Measurements from ENCODE around the gene LRRC23. TPM values are rescaled to one million over a fixed set of nuclear protein-coding genes. Genes with fewer than 3 reads are reported as not detected.
A peak's percentile ranks its signal among the peaks of the same experiment; 100 is the strongest.

Gene LRRC23
- total RNA-seq, 1 experiment from 2014 or later = 5.1 TPM

DNA sequence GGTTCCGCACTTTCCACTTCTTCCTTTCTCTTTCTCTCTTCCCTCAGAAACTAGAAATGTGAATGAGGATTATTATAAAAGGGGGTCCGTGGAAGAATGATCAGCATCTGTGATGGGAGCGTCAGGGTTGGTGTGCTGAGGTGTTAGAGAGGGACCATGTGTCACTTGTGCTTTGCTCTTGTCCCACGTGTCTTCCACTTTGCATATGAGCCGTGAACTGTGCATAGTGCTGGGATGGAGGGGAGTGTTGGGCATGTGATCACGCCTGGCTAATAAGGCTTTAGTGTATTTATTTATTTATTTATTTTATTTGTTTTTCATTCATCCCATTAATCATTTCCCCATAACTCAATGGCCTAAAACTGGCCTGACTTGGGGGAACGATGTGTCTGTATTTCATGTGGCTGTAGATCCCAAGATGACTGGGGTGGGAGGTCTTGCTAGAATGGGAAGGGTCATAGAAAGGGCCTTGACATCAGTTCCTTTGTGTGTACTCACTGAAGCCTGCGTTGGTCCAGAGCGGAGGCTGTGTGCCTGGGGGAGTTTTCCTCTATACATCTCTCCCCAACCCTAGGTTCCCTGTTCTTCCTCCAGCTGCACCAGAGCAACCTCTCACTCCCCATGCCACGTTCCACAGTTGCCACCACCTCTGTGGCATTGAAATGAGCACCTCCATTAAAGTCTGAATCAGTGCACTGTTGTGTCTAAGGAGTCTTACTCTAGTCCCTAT is 18.5 kb downstream of the LRRC23 start:
- no peaks in the 10 kb centered on the region for H3K36me3 ChIP-seq (ENCODE audit: low read depth, low read length)
- H3K27ac ChIP-seq (ENCODE audit: low read length) = no peak overlapping the region
- no peak overlapping the region for H3K9ac ChIP-seq (ENCODE audit: low read length)
- DNase-seq = no peak
- ATAC-seq = no peak
- H3K4me1 ChIP-seq (ENCODE audit: insufficient read depth, low read length) = peaks cover 29% of the 10 kb centered on the region
- POLR2A ChIA-PET (ENCODE audit: unreplicated experiment) = no interaction called here
- no peak overlapping the region for H3K4me3 ChIP-seq (ENCODE audit: low read length)
- intact Hi-C loops (cut with micrococcal nuclease) = no loop called here
- CTCF ChIA-PET = interaction anchor here (0.6 kb wide), 1 partner anchor 20 kb away, joined by 3 read pairs; no protein-coding TSS in a partner anchor
- H3K27me3 ChIP-seq (ENCODE audit: low read length) = no peaks in the 10 kb centered on the region
- H3F3A ChIP-seq (ENCODE audit: low read length, unreplicated experiment) = no peaks in the 10 kb centered on the region
- TSS peak; percentile 45 for BruUV-seq (replicated peaks)
- H3K9me2 ChIP-seq (replicated peaks; ENCODE audit: low read length) = no peaks in the 10 kb centered on the region
- TF ChIP-seq EZH2 (IDR thresholded peaks at IDR 0.05; ENCODE audit: low read length, unreplicated experiment) (no peak), CTCF (conservative IDR thresholded peaks at IDR 0.05; ENCODE audit: low read depth, low read length) (no peak), EZH2phosphoT487 (IDR thresholded peaks at IDR 0.05; ENCODE audit: borderline replicate concordance, low read length) (no peak)
- H2AFZ ChIP-seq (ENCODE audit: low read length) = no peak overlapping the region
- H4K20me1 ChIP-seq (ENCODE audit: low read length) = no peaks in the 10 kb centered on the region
- no peaks in the 10 kb centered on the region for H3K9me3 ChIP-seq (ENCODE audit: low read length)
- peaks cover 11% of the 10 kb centered on the region for H3K79me2 ChIP-seq (ENCODE audit: low read length)
- H3K4me2 ChIP-seq (ENCODE audit: low read length) = no peak overlapping the region

DNA sequence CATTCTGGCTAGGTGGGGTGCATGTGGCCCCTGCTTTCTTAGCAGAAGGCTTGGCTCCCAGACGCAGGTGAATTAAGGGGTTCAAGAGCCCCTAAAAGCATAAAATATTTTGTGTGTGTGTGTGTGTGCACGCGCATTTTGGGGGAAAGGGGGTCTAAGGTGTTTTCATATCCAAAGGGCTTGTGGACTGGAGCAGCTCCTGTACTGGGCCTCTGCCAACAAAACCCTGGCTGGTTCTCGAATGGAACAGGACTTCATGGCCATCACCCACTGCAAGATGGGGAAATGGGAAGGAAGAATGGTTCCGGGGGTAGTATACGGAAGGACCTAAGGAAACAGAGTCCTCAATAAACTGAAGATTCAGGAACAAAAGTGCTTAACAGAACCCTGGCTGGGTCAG is 19.2 kb downstream of the LRRC23 start:
- Histone ChIP-seq H3K4me1 (ENCODE audit: insufficient read depth, low read length) (peaks cover 29% of the 10 kb centered on the region), H3K79me2 (ENCODE audit: low read length) (peaks cover 18% of the 10 kb centered on the region), H3K4me3 (ENCODE audit: low read length) (no peak overlapping the region), H3K9me2 (replicated peaks; ENCODE audit: low read length) (no peaks in the 10 kb centered on the region), H3K27ac (ENCODE audit: low read length) (no peak overlapping the region), H3K9ac (ENCODE audit: low read length) (no peak overlapping the region), H3K4me2 (ENCODE audit: low read length) (no peak overlapping the region), H3K36me3 (ENCODE audit: low read depth, low read length) (no peaks in the 10 kb centered on the region), H4K20me1 (ENCODE audit: low read length) (no peaks in the 10 kb centered on the region), H2AFZ (ENCODE audit: low read length) (no peak overlapping the region), H3F3A (ENCODE audit: low read length, unreplicated experiment) (no peaks in the 10 kb centered on the region), H3K9me3 (ENCODE audit: low read length) (no peaks in the 10 kb centered on the region), H3K27me3 (ENCODE audit: low read length) (no peaks in the 10 kb centered on the region)
- ChIA-PET POLR2A (ENCODE audit: unreplicated experiment) (no interaction called here), CTCF (no interaction called here)
- no peak for DNase-seq
- no TSS peak for BruUV-seq (replicated peaks)
- intact Hi-C loops (cut with micrococcal nuclease) = loop anchor here (1.0 kb wide), 1 partner anchor 41 kb away; no protein-coding TSS in a partner anchor
- TF ChIP-seq EZH2phosphoT487 (IDR thresholded peaks at IDR 0.05; ENCODE audit: borderline replicate concordance, low read length) = no peak
- no peak for TF ChIP-seq CTCF (conservative IDR thresholded peaks at IDR 0.05; ENCODE audit: low read depth, low read length)
- no peak for TF ChIP-seq EZH2 (IDR thresholded peaks at IDR 0.05; ENCODE audit: low read length, unreplicated experiment)
- no peak for ATAC-seq

DNA sequence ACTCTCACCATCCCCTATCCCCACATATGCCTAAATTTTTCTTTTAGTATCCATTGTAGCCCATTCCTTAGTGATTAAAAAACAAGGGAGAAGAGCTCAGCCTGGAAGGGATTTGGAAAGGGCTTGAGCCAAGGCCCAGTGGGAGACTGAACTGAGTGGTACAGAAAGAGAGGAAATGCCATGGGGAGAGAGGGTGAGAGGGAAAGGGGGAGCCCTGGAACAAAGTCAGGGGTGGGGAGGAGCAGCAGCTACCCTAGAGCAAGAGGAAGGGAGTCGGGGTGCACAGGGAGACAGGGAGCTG is 20.6 kb downstream of the LRRC23 start:
- Histone ChIP-seq H3K27me3 (ENCODE audit: low read length) (no peaks in the 10 kb centered on the region), H3K9me2 (replicated peaks; ENCODE audit: low read length) (no peaks in the 10 kb centered on the region), H3K9me3 (ENCODE audit: low read length) (no peaks in the 10 kb centered on the region), H3K27ac (ENCODE audit: low read length) (peak overlapping the region; percentile 72), H4K20me1 (ENCODE audit: low read length) (no peaks in the 10 kb centered on the region; the same call in 1 of the 2 replicates), H3K4me2 (ENCODE audit: low read length) (peak overlapping the region; percentile 72), H3K79me2 (ENCODE audit: low read length) (peaks cover 31% of the 10 kb centered on the region), H3K4me1 (ENCODE audit: insufficient read depth, low read length) (peaks cover 43% of the 10 kb centered on the region), H3F3A (ENCODE audit: low read length, unreplicated experiment) (no peaks in the 10 kb centered on the region), H3K9ac (ENCODE audit: low read length) (peak overlapping the region; percentile 34; the same call in 1 of the 2 replicates), H2AFZ (ENCODE audit: low read length) (0 out of 2 replicates have a peak overlapping the region, but pooled peaks have one; percentile 28), H3K36me3 (ENCODE audit: low read depth, low read length) (no peaks in the 10 kb centered on the region), H3K4me3 (ENCODE audit: low read length) (no peak overlapping the region)
- ATAC-seq (no peak; the same call in 1 of the 2 replicates), DNase-seq (no peak)
- ChIA-PET CTCF (interaction anchor here (0.5 to 1.7 kb wide), 4 partner anchors 13 to 158 kb away, joined by 3 to 9 read pairs (median 5); no protein-coding TSS in a partner anchor), POLR2A (ENCODE audit: unreplicated experiment) (interaction anchor here (0.7 to 1.2 kb wide), 3 partner anchors 19 to 54 kb away, joined by 3 to 18 read pairs (median 5); partner anchors contain the start of genes C12orf57 and RNU7-1)
- TF ChIP-seq EZH2 (IDR thresholded peaks at IDR 0.05; ENCODE audit: low read length, unreplicated experiment) = no peak
- no peak for TF ChIP-seq CTCF (conservative IDR thresholded peaks at IDR 0.05; ENCODE audit: low read depth, low read length)
- BruUV-seq (replicated peaks) = TSS peak; percentile 44
- intact Hi-C loops (cut with micrococcal nuclease) = loop anchor here (5.0 kb wide), 1 partner anchor 58 kb away; the partner anchor contains the start of gene TPI1

All from PC-3 (cell line).